Measurements from ENCODE around the gene STON2. TPM values are rescaled to one million over a fixed set of nuclear protein-coding genes. Genes with fewer than 3 reads are reported as not detected.

Gene STON2
- total and polyA plus RNA-seq, 8 donors = 8.4 to 46.7 (median 12.3) TPM

DNA sequence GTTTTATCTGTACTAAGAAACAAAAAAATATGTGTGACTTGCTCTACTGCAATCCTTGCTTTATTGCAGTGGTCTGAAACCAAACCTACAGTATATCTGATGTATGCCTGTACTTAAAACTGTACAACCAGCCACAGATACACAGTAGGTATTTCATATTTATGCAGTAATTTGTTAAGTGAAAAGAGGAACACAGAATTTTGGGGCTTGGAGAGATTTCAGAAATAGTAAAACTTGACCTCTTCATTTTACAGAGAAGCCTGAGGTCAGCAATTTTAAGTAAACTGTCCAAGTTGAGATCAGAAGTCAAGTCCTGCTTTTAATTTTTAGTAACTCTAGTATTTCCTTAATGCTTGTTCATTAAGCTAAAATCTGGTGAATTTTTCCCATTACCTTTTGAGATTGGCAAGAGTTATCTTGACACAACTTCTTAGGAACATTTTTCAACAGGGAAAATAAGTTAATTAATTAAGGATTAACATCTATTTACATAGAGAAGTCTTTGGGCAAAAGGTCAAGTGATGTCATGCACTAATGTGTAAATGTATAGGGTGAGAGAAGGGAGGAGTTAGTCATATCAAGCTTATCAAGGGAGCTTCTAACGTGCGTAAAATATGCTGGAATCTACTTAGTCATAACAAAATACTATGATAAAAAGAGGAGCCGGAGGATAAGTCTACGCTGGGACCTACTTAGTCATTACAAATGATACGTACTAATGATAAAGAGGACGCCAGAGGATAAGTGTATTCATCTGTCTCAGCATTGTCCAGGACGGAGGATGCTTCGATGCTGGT is 113.4 kb downstream of the STON2 start:
- no peaks in the 10 kb centered on the region for H3K9me3 ChIP-seq
- ATAC-seq = no peak
- no peaks in the 10 kb centered on the region for H3K27me3 ChIP-seq
- no peak overlapping the region for H3K4me3 ChIP-seq
- no peaks in the 10 kb centered on the region for H3K36me3 ChIP-seq
- DNase-seq = no peak
- TF ChIP-seq, protein P1, sequence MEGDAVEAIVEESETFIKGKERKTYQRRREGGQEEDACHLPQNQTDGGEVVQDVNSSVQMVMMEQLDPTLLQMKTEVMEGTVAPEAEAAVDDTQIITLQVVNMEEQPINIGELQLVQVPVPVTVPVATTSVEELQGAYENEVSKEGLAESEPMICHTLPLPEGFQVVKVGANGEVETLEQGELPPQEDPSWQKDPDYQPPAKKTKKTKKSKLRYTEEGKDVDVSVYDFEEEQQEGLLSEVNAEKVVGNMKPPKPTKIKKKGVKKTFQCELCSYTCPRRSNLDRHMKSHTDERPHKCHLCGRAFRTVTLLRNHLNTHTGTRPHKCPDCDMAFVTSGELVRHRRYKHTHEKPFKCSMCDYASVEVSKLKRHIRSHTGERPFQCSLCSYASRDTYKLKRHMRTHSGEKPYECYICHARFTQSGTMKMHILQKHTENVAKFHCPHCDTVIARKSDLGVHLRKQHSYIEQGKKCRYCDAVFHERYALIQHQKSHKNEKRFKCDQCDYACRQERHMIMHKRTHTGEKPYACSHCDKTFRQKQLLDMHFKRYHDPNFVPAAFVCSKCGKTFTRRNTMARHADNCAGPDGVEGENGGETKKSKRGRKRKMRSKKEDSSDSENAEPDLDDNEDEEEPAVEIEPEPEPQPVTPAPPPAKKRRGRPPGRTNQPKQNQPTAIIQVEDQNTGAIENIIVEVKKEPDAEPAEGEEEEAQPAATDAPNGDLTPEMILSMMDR (IDR thresholded peaks at IDR 0.05) = no peak
- no peak overlapping the region for H3K27ac ChIP-seq
- H3K4me1 ChIP-seq = no peaks in the 10 kb centered on the region
- intact Hi-C loops (cut with DNase I) = no loop called here

DNA sequence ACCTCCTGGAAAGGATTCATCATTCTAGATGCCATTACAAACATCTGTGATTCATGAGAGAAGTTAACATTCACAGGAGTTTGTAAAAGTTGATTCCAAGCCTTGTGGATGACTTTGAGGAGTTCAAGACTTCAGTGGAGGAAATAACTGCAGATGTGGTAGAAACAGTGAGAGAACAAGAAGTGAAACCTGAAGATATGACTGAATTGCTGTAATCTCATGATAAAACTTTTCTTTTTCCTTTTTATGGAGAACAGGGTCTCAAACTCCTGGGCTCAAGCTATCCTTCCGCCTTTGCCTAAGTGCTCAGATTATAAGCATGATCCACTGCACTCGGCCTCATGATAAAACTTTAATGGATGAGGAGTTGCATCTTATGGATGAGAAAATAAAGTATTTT is 114.9 kb downstream of the STON2 start:
- H3K9me3 ChIP-seq = no peaks in the 10 kb centered on the region
- H3K36me3 ChIP-seq = no peaks in the 10 kb centered on the region
- TF ChIP-seq, protein P1 (IDR thresholded peaks at IDR 0.05) = no peak
- no peaks in the 10 kb centered on the region for H3K27me3 ChIP-seq
- ATAC-seq (no peak), DNase-seq (no peak)
- H3K4me3 ChIP-seq = no peak overlapping the region
- intact Hi-C loops (cut with DNase I) = no loop called here
- no peaks in the 10 kb centered on the region for H3K4me1 ChIP-seq
- H3K27ac ChIP-seq = no peak overlapping the region

DNA sequence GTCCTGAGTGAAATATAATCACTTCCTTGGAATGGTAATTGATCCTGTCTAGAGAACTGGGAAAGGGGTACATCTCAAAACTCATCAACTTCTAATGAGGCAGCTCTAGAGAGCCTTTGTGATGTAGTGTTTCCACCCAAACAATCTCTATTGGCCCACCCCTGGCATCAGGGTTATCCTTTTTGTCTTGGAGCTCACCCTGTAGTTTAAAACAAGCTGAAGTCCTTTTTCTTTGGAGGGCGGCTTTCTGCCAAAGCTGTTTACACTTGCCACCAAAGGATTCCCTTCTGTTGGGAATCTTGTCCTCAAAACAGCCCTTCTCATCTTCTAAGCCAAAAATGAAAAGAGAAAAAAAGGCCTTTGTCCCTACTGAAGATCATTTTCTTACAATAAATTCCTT is 118.8 kb downstream of the STON2 start:
- ATAC-seq = no peak
- H3K27ac ChIP-seq = no peak overlapping the region
- no peak overlapping the region for H3K4me3 ChIP-seq
- DNase-seq = no peak
- intact Hi-C loops (cut with DNase I) = no loop called here
- H3K36me3 ChIP-seq = peaks cover 0 to 6% of the 10 kb centered on the region in 2 donors
- H3K9me3 ChIP-seq = no peaks in the 10 kb centered on the region
- no peaks in the 10 kb centered on the region for H3K4me1 ChIP-seq
- TF ChIP-seq, protein P1 (IDR thresholded peaks at IDR 0.05) = no peak
- no peaks in the 10 kb centered on the region for H3K27me3 ChIP-seq

DNA sequence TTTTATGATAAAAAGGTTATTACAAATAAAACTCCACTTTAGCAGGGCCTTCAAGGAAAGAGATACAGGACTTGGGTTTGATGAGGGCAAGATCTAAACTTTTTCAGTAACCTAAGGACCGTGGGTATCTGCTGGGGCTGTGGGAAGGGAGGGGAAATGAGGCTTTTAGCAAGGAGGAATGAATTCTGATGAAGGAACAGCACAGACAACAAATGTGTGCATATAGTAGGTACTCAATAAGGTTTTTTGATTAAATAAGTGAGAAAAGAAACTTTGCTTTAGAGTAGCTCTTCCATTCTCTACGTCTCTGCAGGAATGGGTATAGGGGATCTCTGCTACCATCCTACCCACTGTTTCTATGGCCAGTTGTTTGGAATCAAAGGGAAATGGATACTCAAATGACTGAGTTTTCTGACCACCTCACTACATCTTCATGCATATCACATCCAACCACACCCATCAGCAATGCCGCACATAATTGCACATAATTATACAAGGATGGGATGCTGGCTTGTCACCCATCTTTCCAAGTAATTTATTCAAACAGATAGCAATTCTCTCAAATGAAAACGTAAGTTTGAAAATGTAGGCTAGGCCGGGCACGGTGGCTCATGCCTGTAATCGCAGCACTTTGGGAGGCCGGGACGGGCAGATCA is 119.9 kb downstream of the STON2 start:
- Histone ChIP-seq H3K4me3 (no peak overlapping the region), H3K4me1 (no peaks in the 10 kb centered on the region), H3K9me3 (no peaks in the 10 kb centered on the region), H3K36me3 (peaks cover 0 to 6% of the 10 kb centered on the region in 2 donors), H3K27me3 (no peaks in the 10 kb centered on the region), H3K27ac (no peak overlapping the region)
- DNase-seq (no peak), ATAC-seq (no peak)
- intact Hi-C loops (cut with DNase I) = no loop called here
- TF ChIP-seq, protein P1 (IDR thresholded peaks at IDR 0.05) = no peak

DNA sequence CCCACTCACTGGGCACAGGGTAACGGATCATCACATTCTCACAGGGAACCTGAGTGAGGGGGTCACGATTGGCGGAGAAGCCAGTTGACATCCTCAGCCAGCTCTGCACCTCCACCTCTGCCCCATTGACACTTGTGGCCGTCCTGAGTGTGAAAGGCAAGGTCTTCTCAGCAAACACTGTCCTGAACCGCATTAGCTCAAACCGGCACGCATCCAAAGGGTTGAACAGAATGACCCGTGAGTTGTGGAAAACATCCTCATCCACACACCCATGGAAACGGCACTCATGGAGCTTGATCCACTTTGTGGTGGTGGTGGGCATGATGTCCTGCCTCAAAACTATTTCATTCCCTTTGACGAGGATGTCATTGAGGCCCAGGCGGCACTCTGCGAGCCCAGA is 123.0 kb downstream of the STON2 start:
- Histone ChIP-seq H3K4me3 (no peak overlapping the region), H3K27me3 (no peaks in the 10 kb centered on the region), H3K4me1 (no peaks in the 10 kb centered on the region), H3K27ac (no peak overlapping the region), H3K36me3 (peaks cover 0 to 6% of the 10 kb centered on the region in 2 donors), H3K9me3 (no peaks in the 10 kb centered on the region)
- DNase-seq = no peak
- TF ChIP-seq, protein P1 (IDR thresholded peaks at IDR 0.05) = no peak
- ATAC-seq = no peak
- intact Hi-C loops (cut with DNase I) = no loop called here
